22Rv1 (cell line): ENCODE results near the gene KRABD2.
"Not testable (repeated sequence)": the region's sequence is repeated elsewhere in the genome, so short reads cannot be mapped to it uniquely, and the experiment has no call there.

ENCODE experiments used
- H3K27ac ChIP-seq: fragments of 450-650 bp; 2 replicates; pipeline ENCODE4 v1.5.1; 2017
- ZFX ChIP-seq: fragments of 450-650 bp; IDR thresholded peaks from 2 replicates; pipeline ENCODE4 v1.6.1; 2017; ENCODE audit warnings: antibody characterized with exemption, borderline replicate concordance
- TF ChIP-seq, protein P1 (sequence below): fragments of 450-650 bp; IDR thresholded peaks from 2 replicates; pipeline ENCODE4 v1.5.1; 2017; ENCODE audit warnings: mild to moderate bottlenecking

Gene KRABD2

DNA sequence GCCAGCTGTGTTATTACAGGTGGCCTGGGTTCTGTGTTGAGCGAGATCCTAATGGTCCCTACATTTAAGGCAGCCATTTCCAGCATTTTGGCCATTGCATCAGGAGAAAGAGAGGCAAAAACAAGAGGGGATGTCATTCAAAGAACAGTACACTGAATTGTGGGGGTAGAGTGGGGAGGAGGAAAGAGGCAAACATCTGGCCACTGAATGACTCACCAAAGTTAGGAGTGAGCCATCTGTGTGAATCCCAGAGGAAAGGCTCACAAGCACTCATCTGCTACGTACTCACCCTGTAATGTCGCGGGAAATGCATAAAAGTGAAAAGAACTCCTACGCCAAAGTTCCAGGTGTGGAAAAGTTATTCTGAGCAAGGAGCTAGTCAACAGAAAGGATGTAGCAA is 16.7 kb downstream of the KRABD2 start:
- TF ChIP-seq, protein P1, sequence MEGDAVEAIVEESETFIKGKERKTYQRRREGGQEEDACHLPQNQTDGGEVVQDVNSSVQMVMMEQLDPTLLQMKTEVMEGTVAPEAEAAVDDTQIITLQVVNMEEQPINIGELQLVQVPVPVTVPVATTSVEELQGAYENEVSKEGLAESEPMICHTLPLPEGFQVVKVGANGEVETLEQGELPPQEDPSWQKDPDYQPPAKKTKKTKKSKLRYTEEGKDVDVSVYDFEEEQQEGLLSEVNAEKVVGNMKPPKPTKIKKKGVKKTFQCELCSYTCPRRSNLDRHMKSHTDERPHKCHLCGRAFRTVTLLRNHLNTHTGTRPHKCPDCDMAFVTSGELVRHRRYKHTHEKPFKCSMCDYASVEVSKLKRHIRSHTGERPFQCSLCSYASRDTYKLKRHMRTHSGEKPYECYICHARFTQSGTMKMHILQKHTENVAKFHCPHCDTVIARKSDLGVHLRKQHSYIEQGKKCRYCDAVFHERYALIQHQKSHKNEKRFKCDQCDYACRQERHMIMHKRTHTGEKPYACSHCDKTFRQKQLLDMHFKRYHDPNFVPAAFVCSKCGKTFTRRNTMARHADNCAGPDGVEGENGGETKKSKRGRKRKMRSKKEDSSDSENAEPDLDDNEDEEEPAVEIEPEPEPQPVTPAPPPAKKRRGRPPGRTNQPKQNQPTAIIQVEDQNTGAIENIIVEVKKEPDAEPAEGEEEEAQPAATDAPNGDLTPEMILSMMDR: no peak
- TF ChIP-seq ZFX: no peak
- no peak overlapping the region for H3K27ac ChIP-seq

DNA sequence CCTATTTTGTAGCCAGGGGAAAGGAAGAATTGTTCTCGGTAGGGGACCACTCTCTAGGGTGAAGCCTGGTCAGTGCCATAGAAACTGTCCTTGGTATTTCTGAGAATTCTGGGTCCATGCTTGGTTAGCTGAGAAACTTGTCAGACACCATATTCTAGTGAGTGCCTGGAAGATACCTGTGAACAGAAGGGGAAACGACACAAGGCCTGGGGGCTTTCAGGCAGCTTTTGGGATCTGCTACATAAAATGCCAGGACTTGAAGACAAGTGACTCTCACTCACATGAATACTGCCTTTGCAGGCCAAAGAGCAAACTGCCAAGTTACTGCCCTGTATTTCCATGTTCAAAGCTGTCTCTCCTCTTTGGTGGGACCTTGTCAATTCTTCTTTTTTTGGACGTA is 18.6 kb downstream of the KRABD2 start:
- no peak for TF ChIP-seq ZFX
- TF ChIP-seq, protein P1: no peak
- no peak overlapping the region for H3K27ac ChIP-seq

DNA sequence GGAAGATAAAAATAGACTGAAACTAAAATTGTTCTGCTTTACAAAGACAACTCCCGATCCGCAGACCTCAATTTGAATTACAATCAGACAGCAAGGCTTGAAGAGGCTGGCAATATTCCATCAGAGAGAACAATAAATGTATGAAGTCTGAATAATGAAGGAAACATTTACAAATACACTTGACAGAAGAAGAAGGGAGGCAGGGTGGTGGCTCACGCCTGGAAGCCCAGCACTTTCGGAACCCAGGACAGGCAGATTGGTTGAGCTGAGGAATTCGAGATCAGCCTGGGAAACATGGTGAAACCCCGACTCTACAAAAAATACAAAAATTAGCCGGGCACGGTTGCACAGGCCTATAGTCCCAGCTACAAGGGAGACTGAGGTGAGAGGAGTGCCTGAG is 22.3 kb downstream of the KRABD2 start:
- no peak for TF ChIP-seq ZFX
- TF ChIP-seq, protein P1: no peak
- H3K27ac ChIP-seq: no peak overlapping the region

- TF ChIP-seq, protein P1: no peak
- no peak for TF ChIP-seq ZFX
- no peak overlapping the region for H3K27ac ChIP-seq
These were observed 22.8 kb downstream of the KRABD2 start for GRCh38 chr17:8353736-8354135.

DNA sequence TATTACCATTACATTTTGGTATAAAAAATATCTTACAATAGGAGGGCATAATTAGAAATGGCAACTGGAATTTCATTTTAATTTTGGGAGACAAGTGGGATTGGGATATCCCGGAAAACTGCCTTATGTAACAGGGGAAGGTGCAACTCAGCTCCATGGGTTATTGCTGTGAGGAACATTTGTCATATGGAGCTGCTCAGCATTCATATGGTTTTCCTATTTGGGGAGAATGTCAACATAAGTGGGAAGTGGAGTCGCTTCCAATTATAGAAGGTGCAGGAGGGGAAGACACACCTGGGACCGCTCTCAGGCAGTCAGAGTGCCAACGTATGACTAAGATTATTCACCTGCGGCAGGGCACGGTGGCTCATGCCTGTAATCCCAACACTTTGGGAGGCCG is 26.2 kb downstream of the KRABD2 start:
- no peak for TF ChIP-seq ZFX
- TF ChIP-seq, protein P1: no peak
- H3K27ac ChIP-seq: no peak overlapping the region

DNA sequence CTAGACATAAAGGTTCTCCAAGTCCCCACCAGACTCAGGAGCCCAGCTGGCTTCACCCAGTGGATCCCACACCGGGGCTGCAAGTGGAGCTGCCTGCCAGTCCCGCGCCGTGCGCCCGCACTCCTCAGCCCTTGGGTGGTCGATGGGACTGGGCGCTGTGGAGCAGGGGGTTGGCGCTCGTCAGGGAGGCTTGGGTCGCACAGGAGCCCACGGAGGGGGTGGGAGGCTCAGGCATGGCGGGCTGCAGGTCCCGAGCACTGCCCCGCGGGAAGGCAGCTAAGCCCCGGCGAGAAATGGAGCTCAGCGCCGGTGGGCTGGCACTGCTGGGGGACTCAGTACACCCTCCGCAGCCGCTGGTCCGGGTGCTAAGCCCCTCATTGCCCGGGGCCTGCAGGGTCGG is 29.5 kb downstream of the KRABD2 start:
- H3K27ac ChIP-seq: not testable (repeated sequence)

GRCh38 chr17:8345951-8346665 is 30.4 kb downstream of the KRABD2 start:
- H3K27ac ChIP-seq: peak overlapping the region; percentile 70
- TF ChIP-seq ZFX: no peak
- TF ChIP-seq, protein P1: no peak
